HepG2 (cell line): ENCODE results near the gene SAP25. TPM values are rescaled to one million over a fixed set of nuclear protein-coding genes. Genes with fewer than 3 reads are reported as not detected.

Source experiments
- ATM ChIP-seq: fragments of 450-650 bp; IDR thresholded peaks from 2 replicates; pipeline ENCODE4 v1.7.1; 2017; ENCODE audit warnings: mild to moderate bottlenecking, borderline replicate concordance
- CENPT ChIP-seq: sonication (generic); formaldehyde crosslinking; IDR thresholded peaks from 2 replicates; pipeline ENCODE4 v1.8.0; 2022; ENCODE audit warnings: low read depth, mild to moderate bottlenecking, moderate library complexity, missing genetic modification reagents
- GATAD1 ChIP-seq: IDR thresholded peaks from 2 replicates; pipeline ENCODE4 v1.6.1; 2016; ENCODE audit warnings: missing genetic modification reagents, missing compliant biosample characterization
- MTERF4 ChIP-seq: sonication (generic); formaldehyde crosslinking; IDR thresholded peaks from 2 replicates; pipeline ENCODE4 v1.8.0; 2023; ENCODE audit warnings: mild to moderate bottlenecking, missing genetic modification reagents
- NFE2L1 ChIP-seq: sonication (generic); formaldehyde crosslinking; IDR thresholded peaks from 2 replicates; pipeline ENCODE4 v1.4.0; 2020; ENCODE audit warnings: missing genetic modification reagents, mild to moderate bottlenecking, borderline replicate concordance
- RBM39 ChIP-seq: fragments of 200-400 bp; formaldehyde crosslinking; IDR thresholded peaks from one replicate; pipeline ENCODE4 v1.6.1; 2018; ENCODE audit warnings: antibody characterized with exemption, mild to moderate bottlenecking, low read depth, low read length; ENCODE audit not compliant: poor library complexity, severe bottlenecking
- SAP130 ChIP-seq: IDR thresholded peaks from 2 replicates; pipeline ENCODE4 v1.6.1; 2016; ENCODE audit warnings: low read depth
- SP1 ChIP-seq, 2 experiments: fragments of 450-650 bp in 1 of 2; sonication (generic) in 1 of 2; formaldehyde crosslinking in 1 of 2; IDR thresholded peaks; 2 replicates each; pipeline versions ENCODE4 v1.4.0 to v1.6.1; 2016 to 2020; ENCODE audit warnings: missing genetic modification reagents in 1 of 2
- TERF1 ChIP-seq: sonication (generic); formaldehyde crosslinking; IDR thresholded peaks from 2 replicates; pipeline ENCODE4 v1.8.0; 2022; ENCODE audit warnings: mild to moderate bottlenecking, missing genetic modification reagents, moderate library complexity
- THAP9 ChIP-seq: sonication (generic); formaldehyde crosslinking; IDR thresholded peaks from 2 replicates; pipeline ENCODE4; 2020; ENCODE audit warnings: missing genetic modification reagents, mild to moderate bottlenecking, borderline replicate concordance
- ZMYM2 ChIP-seq: sonication (generic); formaldehyde crosslinking; IDR thresholded peaks from 2 replicates; pipeline ENCODE4 v1.8.0; 2022; ENCODE audit warnings: mild to moderate bottlenecking, missing genetic modification reagents
- ZNF552 ChIP-seq: sonication (generic); formaldehyde crosslinking; IDR thresholded peaks from 2 replicates; pipeline ENCODE4 v1.9.0; 2022; ENCODE audit warnings: missing genetic modification reagents, mild to moderate bottlenecking, borderline replicate concordance
- ZNF580 ChIP-seq: IDR thresholded peaks from 2 replicates; pipeline ENCODE4 v1.6.1; 2016; ENCODE audit warnings: low read depth, borderline replicate concordance
- ZNF609 ChIP-seq: sonication (generic); formaldehyde crosslinking; IDR thresholded peaks from 2 replicates; pipeline ENCODE4 v1.4.0; 2020; ENCODE audit warnings: mild to moderate bottlenecking, missing genetic modification reagents, borderline replicate concordance
- ZNF615 ChIP-seq: sonication (generic); formaldehyde crosslinking; IDR thresholded peaks from 2 replicates; pipeline ENCODE4 v1.5.0; 2020; ENCODE audit warnings: mild to moderate bottlenecking, missing genetic modification reagents, borderline replicate concordance
- polyA plus RNA-seq, 8 experiments: library from polyadenylated mRNA; depleted of rRNA in 3 of 8; stranded (reverse) in 7 of 8; unstranded in 1 of 8; fragments of >200 nt; fragmentation: Illumina TruSeq in 4 of 8; extraction: Trizol in 4 of 8; gene quantifications; 2 replicates each; pipeline versions ENCODE4 v1.2.1 to v1.2.3, GENCODE V29; 2011 to 2016; ENCODE audit warnings: low read depth in 4 of 8, missing spikeins in 1 of 8, mixed read lengths in 1 of 8; ENCODE audit not compliant: insufficient read depth in 1 of 8
- total RNA-seq, 5 experiments: library from RNA; depleted of rRNA; stranded (reverse); fragments of >200 nt; fragmentation: Illumina TruSeq; extraction: Trizol; gene quantifications; 2 replicates each; pipeline ENCODE4 v1.2.3, GENCODE V29; 2016; ENCODE audit warnings: low read depth in 1 of 5

The SAP25 gene
- total and polyA plus RNA-seq, 2 of the 13 experiments (the other 11 are each of a cell fraction or from before 2014, with no cell fraction given), result 0.15 to 0.20 TPM

GRCh38 chr7:100538654-100539435, 34.9 kb downstream of the SAP25 start, which contains the start of gene AGFG2 (continued):
- TF ChIP-seq ZNF609 (CRISPR knock-in tag) (no peak), TERF1 (CRISPR knock-in tag) (no peak), THAP9 (CRISPR knock-in tag) (0 out of 2 replicates have a peak, but pooled peaks have one; percentile 32), ZMYM2 (CRISPR knock-in tag) (no peak), ZNF552 (CRISPR knock-in tag) (0 out of 2 replicates have a peak, but pooled peaks have one; percentile 22), RBM39 (peak; percentile 84), GATAD1 (CRISPR knock-in tag) (peak; percentile 85), SP1 (IDR thresholded peaks at IDR 0.05) (no peak), SP1 (CRISPR knock-in tag; IDR thresholded peaks at IDR 0.05) (peak; percentile 84), ATM (no peak), SAP130 (CRISPR knock-in tag) (peak; percentile 100), NFE2L1 (CRISPR knock-in tag) (0 out of 2 replicates have a peak, but pooled peaks have one; percentile 38), CENPT (CRISPR knock-in tag) (no peak), ZNF580 (CRISPR knock-in tag) (peak; percentile 67; the same call in 1 of the 2 replicates), MTERF4 (CRISPR knock-in tag) (peak; percentile 78; the same call in 1 of the 2 replicates), ZNF615 (CRISPR knock-in tag) (peak; percentile 25; the same call in 1 of the 2 replicates)
